Ramos (cell line): ENCODE results near the gene RAF1.
"Not testable (repeated sequence)": the region's sequence is repeated elsewhere in the genome, so short reads cannot be mapped to it uniquely, and the experiment has no call there.

Source experiments
- in situ Hi-C: fragments of 300-500 bp; cut with MboI; formaldehyde crosslinking; loops from one replicate; pipeline ENCODE4 v1.14.3; 2022; ENCODE audit warnings: low sequenced_read_pairs; ENCODE audit not compliant: unreplicated experiment

RAF1 gene

GRCh38 chr3:12644331-12644937 is 19.5 kb downstream of the RAF1 start:
- in situ Hi-C loops, result no loop called here

- in situ Hi-C loops, result no loop called here
Measured at GRCh38 chr3:12643724-12644123, 20.2 kb downstream of the RAF1 start.

GRCh38 chr3:12643010-12643380 is 20.9 kb downstream of the RAF1 start:
- in situ Hi-C loops, result no loop called here

DNA sequence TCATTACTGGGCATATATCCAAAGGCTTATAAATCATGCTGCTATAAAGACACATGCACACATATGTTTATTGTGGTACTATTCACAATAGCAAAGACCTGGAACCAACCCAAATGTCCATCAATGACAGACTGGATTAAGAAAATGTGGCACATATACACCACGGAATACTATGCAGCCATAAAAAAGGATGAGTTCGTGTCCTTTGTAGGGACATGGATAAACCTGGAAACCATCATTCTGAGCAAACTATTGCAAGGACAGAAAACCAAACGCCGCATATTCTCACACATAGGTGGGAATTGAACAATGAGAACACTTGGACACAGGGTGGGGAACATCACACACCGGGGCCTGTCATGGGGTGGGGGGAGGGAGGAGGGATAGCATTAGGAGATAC is 23.1 kb downstream of the RAF1 start:
- in situ Hi-C loops, result not testable (repeated sequence)

- in situ Hi-C loops, result no loop called here
Measured at GRCh38 chr3:12638105-12638504, 25.8 kb downstream of the RAF1 start.

DNA sequence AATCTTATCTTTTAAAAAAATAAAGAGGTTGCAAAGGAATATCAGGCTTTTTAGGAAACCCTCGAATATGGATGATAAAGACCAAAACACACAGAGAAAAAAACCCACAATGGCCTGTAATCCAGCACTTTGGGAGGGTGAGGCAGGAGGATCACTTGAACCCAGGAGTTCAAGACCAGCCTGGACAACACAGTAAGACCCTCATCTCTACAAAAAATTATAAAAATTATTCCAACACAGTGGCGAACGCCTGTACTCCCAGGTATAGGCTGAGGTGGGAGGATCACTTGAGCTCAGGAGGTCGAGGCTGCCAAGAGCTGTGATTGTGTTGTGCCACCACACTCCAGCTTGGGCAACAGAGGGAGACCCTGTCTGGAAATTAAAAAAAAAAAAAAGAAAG is 30.8 kb downstream of the RAF1 start:
- in situ Hi-C loops, result no loop called here

DNA sequence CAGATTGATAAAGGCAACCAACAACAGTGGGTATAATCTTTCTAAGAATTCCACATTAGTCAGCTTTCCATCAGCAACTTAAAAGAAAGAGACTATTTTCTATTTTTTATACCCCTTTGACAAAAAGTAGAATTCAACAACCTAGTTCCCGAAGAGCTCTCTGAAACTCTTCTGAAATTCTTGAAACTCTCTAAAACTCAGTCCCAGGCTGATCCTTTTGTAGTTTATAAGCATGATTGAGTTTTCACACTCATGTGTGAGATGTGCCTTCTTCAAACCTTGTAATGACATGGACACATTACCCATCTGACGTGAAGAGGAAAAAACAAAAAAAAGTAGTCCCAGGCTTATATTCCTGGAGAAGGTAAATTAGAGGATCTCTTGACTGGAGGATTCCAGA is 31.4 kb downstream of the RAF1 start:
- in situ Hi-C loops, result no loop called here

DNA sequence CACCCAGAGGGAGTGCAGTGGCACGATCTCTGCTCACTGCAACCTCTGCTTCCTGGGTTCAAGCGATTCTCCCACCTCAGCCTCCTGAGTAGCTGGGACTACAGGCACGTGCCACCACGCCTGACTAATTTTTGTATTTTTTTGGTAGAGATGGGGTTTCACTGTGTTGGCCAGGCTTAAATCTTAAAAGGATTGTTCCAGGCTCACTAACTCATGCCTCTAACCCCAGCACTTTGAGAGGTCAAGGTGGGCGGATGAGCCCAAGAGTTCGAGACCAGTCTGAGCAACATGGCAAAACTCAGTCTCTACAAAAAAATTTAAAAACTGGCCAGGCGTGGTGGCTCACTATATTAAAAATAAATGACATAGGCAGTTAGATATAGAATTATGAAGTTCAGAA is 33.1 kb downstream of the RAF1 start:
- in situ Hi-C loops, result not testable (repeated sequence)

DNA sequence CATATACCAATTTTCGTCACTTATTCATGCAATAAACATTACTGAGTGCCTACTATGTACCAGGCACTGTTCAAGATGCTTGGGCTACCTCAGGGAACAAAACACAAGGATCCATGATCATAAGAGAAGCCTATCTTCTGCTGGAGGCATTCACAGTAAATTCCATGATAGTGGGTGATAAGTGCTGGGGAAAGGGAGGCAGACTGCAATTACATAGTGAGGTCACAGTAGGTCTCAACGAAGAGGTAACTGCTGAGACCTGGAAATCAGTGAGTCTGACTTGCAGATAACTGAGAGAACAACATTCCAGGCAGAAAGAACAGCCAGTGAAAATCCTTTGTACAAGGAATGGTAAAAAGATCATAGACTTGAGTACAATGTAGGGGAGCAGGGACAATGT is 33.6 kb downstream of the RAF1 start:
- in situ Hi-C loops, result no loop called here

DNA sequence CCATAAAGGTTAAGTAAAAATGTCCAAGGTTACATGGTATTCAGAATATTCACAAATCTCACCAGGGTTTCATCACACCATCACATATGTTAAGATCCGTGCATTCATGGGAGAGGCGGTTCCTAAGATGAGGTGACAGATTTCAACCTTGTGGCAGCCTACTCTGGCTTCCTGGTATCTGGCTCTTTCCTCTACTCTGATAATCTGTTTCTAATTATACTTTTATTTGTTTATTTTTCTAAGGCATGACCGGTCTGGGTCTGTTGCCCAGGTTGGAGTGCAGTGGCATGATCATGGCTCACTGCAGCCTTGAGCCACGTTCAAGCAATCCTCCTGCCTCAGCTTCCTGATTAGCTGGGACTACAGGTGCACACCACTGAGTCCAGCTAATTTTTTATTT is 34.4 kb downstream of the RAF1 start:
- in situ Hi-C loops, result no loop called here

DNA sequence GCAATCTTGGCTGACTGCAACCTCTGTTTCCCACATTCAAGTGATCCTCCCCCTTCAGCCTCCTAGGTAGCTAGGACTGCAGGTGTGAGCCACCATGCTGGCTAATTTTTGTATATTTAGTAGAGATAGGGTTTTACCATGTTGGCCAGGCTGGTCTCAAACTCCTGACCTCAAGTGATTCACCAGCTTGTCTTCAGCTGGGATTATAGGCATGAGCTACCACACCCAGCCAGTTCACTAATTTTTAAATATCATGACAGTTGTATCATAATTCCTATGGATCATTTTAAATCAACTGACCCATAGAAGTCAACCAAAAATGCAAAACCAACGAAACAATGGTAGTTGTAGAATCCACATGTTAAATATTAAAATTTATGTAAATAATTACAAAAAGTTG is 35.1 kb downstream of the RAF1 start:
- in situ Hi-C loops, result no loop called here

DNA sequence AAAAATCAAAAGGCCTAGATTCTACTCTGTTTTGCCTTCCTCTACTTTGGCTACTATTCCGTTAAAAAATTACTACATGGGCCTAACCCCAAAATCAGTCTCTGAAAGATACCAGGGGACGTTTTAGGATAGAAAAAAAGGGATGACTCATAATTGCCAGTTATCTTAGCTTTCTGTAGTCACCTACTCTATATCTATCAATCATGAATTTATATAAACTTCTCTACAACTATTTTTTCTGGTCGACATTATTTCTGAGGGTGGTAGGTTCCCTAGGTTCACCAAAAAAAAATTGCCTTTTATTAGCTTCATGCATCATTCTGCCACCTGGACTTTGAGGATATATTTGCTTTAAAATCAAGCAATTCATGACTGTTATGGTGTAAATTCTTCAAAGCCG is 36.5 kb downstream of the RAF1 start:
- in situ Hi-C loops, result no loop called here

DNA sequence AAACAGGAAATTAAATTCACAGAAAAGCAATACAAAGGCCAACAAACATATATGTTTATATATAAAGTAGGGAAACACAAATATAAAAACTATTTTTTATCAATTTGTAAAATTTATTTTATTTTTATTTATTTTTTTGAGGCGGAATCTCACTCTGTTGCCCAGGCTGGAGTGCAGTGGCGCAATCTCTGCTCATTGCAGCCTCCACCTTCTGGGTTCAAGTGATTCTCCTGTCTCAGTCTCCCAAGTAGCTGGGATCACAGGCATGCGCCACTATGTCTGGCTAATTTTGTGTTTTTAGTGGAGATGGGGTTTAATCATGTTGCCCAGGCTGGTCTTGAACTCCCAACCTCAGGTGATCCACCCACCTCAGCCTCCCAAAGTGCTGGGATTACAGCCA is 39.0 kb downstream of the RAF1 start:
- in situ Hi-C loops, result not testable (repeated sequence)

DNA sequence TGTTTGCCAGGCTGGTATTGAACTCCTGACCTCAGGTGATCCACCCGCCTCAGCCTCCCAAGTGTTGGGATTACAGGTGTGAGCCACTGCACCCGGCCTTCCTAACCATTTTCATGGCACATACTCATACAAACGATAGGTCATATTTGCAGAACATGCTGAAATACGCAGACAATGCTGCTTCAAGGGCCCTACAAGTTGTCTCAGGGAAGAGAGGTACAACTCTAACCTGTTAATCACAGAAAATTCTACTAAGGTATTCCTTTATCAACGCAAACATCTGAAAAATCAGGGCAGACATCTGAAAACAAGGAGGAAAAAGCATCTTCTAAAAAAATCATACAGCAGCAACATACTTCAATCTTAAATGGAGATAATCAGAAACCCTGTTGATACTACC is 39.9 kb downstream of the RAF1 start:
- in situ Hi-C loops, result no loop called here

DNA sequence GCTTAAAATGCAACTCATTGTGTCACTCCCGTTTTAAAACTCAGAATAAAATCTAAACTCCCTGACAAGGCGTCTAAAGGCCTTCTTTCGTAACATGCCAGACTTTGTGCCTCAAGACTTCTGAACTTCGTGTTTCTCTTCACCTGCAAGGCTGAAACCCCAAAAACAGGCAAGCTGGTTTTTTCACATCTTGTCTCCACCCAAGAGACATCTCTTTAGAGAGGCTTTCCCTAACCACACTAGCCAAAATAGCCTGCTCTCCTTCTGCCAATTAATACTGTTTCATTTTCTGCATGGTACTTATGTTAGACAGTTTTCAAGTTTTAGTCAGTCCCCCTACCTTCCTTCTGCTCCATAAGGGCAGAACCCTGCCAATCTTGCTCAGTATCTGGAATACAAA is 41.6 kb downstream of the RAF1 start:
- in situ Hi-C loops, result no loop called here

DNA sequence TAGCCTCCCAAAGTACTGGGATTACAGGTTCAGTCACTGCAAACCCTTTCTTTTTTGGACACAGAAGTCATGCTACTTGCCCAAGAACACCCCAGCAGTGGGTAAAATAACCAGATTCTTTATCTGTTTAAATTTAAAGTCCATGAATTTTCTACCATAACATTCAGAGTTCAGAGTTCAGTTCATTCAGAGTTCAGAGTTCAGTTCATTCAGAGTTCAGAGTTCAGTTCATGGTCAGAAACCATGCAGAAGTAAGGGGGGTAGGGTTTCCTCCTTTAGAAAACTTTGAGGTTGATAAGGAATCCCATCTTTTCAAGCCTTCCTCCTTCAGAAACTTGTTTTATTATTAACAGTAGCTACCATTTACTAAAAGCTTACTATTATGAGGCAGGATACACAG is 43.2 kb downstream of the RAF1 start:
- in situ Hi-C loops, result no loop called here

DNA sequence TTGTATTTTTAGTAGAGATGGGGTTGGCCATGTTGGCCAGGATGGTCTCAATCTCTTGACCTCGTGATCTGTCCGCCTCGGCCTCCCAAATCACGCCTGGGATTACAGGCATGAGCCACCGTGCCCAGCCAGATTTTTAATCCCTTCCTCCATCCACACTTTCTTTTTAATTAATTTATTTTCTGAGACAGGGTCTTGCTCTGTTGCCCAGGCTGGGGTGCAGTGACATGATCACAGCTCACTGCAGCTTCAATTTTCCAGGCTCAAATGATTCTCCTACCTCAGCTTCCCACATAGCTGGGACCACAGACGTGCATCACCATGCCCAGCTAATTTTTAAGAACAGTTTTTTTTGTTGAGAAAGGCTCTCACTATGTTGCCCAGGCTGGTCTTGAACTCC is 43.6 kb downstream of the RAF1 start:
- in situ Hi-C loops, result no loop called here

DNA sequence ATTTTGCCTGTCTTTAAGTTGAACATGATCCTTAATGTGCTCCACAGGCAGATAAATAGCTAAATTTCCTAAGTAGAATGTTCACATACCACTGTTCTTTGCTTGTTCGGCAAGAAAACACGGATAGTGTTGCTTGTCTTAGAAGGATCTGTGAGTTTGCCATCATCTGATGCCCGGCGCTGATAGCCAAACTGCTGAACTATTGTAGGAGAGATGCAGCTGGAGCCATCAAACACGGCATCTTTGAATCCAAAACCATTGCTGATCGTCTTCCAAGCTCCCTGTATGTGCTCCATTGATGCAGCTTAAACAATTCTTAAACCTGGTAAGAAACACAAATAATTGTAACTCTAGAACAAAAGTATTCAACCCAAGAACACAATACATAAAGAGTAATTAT is 45.5 kb downstream of the RAF1 start:
- in situ Hi-C loops, result no loop called here

DNA sequence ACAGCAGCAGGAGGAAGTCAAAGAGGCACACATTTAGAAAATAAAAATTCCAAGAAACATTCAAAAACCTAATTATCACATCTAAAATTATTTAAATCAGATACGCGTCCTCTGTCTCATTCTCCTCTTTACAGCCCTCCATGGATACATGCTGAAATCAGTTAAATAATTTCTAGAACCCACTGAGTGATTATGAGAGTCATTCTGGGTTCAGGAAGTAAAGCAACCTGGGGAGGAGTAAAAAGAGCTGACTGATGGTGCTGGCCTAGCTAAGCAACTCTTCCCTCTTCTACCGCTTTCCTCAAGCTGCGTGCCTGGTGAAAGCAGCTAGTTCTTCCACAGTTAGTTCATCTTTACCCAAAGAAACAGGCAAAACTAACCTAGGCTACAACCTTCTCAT is 48.7 kb downstream of the RAF1 start:
- in situ Hi-C loops, result no loop called here

GRCh38 chr3:12613250-12613649 is 50.7 kb downstream of the RAF1 start:
- in situ Hi-C loops, result no loop called here

DNA sequence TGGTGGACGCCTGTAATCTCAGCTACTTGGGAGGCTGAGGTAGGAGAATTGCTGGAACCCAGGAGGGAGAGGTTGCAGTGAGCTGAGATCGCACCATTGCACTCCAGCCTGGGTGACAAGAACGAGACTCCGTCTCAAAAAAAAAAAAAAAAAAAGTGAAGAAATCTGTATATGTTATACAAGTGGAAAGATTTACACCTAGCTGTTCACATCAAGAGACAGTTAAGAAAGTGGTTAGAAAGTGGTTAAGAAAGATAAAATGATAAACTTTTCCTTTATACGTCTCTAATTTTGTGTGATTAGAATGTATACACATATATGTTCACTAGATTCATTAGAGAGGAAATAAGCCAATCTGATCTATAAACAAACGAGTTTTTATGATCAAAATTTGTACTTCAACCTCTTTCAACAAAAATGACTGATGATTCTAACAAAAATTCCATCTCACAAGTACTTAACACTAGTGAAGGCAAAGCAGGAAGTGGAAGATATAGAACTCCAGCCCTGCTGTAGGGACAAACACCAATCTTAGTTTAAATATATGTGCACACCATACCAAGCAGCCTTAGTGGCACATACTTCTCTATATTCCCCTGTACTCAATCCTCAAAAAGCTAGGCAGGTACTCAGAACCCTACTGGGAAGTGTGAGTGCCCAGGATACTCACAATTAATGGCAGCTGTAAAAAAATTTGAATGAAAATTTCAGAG is 51.2 kb downstream of the RAF1 start:
- in situ Hi-C loops, result no loop called here

- in situ Hi-C loops, result no loop called here
Measured at GRCh38 chr3:12611117-12611516, 52.8 kb downstream of the RAF1 start.
